NK-92 treated with Interleukin-12 subunit alpha and Interleukin-12 subunit beta, amount 100 ng/mL, for 24 hours (cell line): ENCODE measurements around the gene UBE2H.

Experiments
- DNase-seq: peaks from one replicate; lab custom pipeline; 2025; lab: John Stamatoyannopoulos, UW

The UBE2H gene

GRCh38 chr7:129785685-129786514 lies 166.9 kb downstream of the UBE2H start:
- DNase-seq = no peak

GRCh38 chr7:129784783-129785684 lies 167.7 kb downstream of the UBE2H start:
- no peak for DNase-seq

GRCh38 chr7:129784437-129784782 lies 168.3 kb downstream of the UBE2H start:
- DNase-seq = no peak

GRCh38 chr7:129783584-129783919 lies 169.2 kb downstream of the UBE2H start:
- no peak for DNase-seq

- no peak for DNase-seq
Observed at GRCh38 chr7:129782818-129783583, 169.8 kb downstream of the UBE2H start.

GRCh38 chr7:129781928-129782817 lies 170.6 kb downstream of the UBE2H start:
- DNase-seq = no peak

- no peak for DNase-seq
Observed at GRCh38 chr7:129780974-129781927, 171.5 kb downstream of the UBE2H start.
